Thyroid gland (tissue), 4 donors: Measurements from ENCODE around the gene QSOX2. TPM values are rescaled to one million over a fixed set of nuclear protein-coding genes. Genes with fewer than 3 reads are reported as not detected.

Experiments used
- DNase-seq, 2 donors: peaks; one replicate each; pipeline ENCODE4 v3.0.0-alpha.2; 2019
- H3K27ac ChIP-seq, 3 donors: fragments of 200-600 bp; sonication (generic); 1 replicate in 2 of 3; 2 replicates in 1 of 3; pipeline ENCODE4 v1.5.1; 2016 to 2019; ENCODE audit warnings: mild to moderate bottlenecking in 1 of 3, moderate library complexity in 1 of 3
- H3K27me3 ChIP-seq: fragments of 200-600 bp; sonication (generic); one replicate; pipeline ENCODE4 v1.5.1; 2019
- H3K36me3 ChIP-seq, 2 donors: fragments of 200-600 bp; sonication (generic); one replicate each; pipeline ENCODE4 v1.5.1; 2016 to 2019
- H3K4me1 ChIP-seq, 2 donors: fragments of 200-600 bp; sonication (generic); one replicate each; pipeline ENCODE4 v1.5.1; 2017 to 2019
- H3K4me3 ChIP-seq, 3 donors: fragments of 200-600 bp; sonication (generic); replicated peaks in 1 of 3; 1 replicate in 2 of 3; 2 replicates in 1 of 3; pipeline ENCODE4 v1.5.1; 2016; ENCODE audit warnings: mild to moderate bottlenecking in 1 of 3
- H3K9me3 ChIP-seq: fragments of 200-600 bp; sonication (generic); one replicate; pipeline ENCODE4 v1.5.1; 2017
- CTCF ChIP-seq, 6 experiments: fragments of 200-600 bp in 3 of 6; fragments of 450-650 bp in 3 of 6; sonication (generic) in 3 of 6; IDR thresholded peaks; one replicate each; pipeline ENCODE4 v1.5.1; 2016 to 2019; ENCODE audit warnings: antibody characterized with exemption in 6 of 6, mild to moderate bottlenecking in 2 of 6, inconsistent platforms in 1 of 6, moderate library complexity in 1 of 6
- POLR2A ChIP-seq, 2 donors: fragments of 450-650 bp; IDR thresholded peaks; one replicate each; pipeline ENCODE4 v1.6.1; 2017; ENCODE audit warnings: antibody characterized with exemption in 2 of 2, mild to moderate bottlenecking in 2 of 2, moderate library complexity in 1 of 2
- WGBS, 2 donors: methylation state at CpG; one replicate each; pipeline ENCODE4 v1.1.5; 2017; 5-methylcytosine and 5-hydroxymethylcytosine counted together
- intact Hi-C: fragments of 100-400 bp; cut with DNase I; formaldehyde crosslinking; loops from one replicate; pipeline ENCODE4 v1.15.1; 2023
- total RNA-seq, 4 donors: library from RNA; depleted of rRNA; stranded (reverse); fragments of >200 nt; gene quantifications; one replicate each; pipeline ENCODE4 v1.2.3, GENCODE V29; 2016

The QSOX2 gene
- total RNA-seq, 4 donors from 2014 or later = 8.9 to 19.1 (median 11.2) TPM

GRCh38 chr9:136292591-136293448, 47.2 kb upstream of the QSOX2 start:
- 75 to 89% methylated on average over 29 to 34 of the region's 34 CpGs for WGBS, 2 donors
- Histone ChIP-seq H3K36me3 (no peaks in the 10 kb centered on the region), H3K27me3 (no peaks in the 10 kb centered on the region), H3K4me1 (peaks cover 0 to 15% of the 10 kb centered on the region in 2 donors), H3K9me3 (no peaks in the 10 kb centered on the region), H3K27ac (no peak overlapping the region), H3K4me3 (no peak overlapping the region)
- intact Hi-C loops = no loop called here
- TF ChIP-seq POLR2A (IDR thresholded peaks at IDR 0.05) = no peak
- TF ChIP-seq CTCF (IDR thresholded peaks at IDR 0.05) = no peak
- no peak for DNase-seq

- Histone ChIP-seq H3K27me3 (no peaks in the 10 kb centered on the region), H3K4me3 (no peak overlapping the region), H3K9me3 (no peaks in the 10 kb centered on the region), H3K4me1 (peaks cover 0 to 8% of the 10 kb centered on the region in 2 donors), H3K27ac (no peak overlapping the region), H3K36me3 (no peaks in the 10 kb centered on the region)
- intact Hi-C loops = no loop called here
- no peak for TF ChIP-seq POLR2A (IDR thresholded peaks at IDR 0.05)
- TF ChIP-seq CTCF (IDR thresholded peaks at IDR 0.05) = no peak
- WGBS, 2 donors = 89 to 92% methylated on average over 3 to 6 of the region's 19 CpGs
- DNase-seq = no peak
These were observed 46.5 kb upstream of the QSOX2 start for GRCh38 chr9:136292026-136292538.

GRCh38 chr9:136291306-136292025, 45.9 kb upstream of the QSOX2 start:
- Histone ChIP-seq H3K4me1 (peaks cover 0 to 5% of the 10 kb centered on the region in 2 donors), H3K4me3 (no peak overlapping the region), H3K9me3 (no peaks in the 10 kb centered on the region), H3K36me3 (no peaks in the 10 kb centered on the region), H3K27me3 (no peaks in the 10 kb centered on the region), H3K27ac (no peak overlapping the region)
- DNase-seq = no peak
- TF ChIP-seq CTCF (IDR thresholded peaks at IDR 0.05) = no peak
- TF ChIP-seq POLR2A (IDR thresholded peaks at IDR 0.05) = no peak
- intact Hi-C loops = no loop called here
- 78 to 83% methylated on average over 16 to 18 of the region's 22 CpGs for WGBS, 2 donors

GRCh38 chr9:136290508-136291000, 44.9 kb upstream of the QSOX2 start:
- Histone ChIP-seq H3K9me3 (no peaks in the 10 kb centered on the region), H3K4me3 (no peak overlapping the region), H3K36me3 (no peaks in the 10 kb centered on the region), H3K27me3 (no peaks in the 10 kb centered on the region), H3K27ac (no peak overlapping the region), H3K4me1 (peaks cover 0 to 5% of the 10 kb centered on the region in 2 donors)
- no peak for DNase-seq
- intact Hi-C loops = no loop called here
- 77 to 100% methylated on average over 5 to 9 of the region's 31 CpGs for whole genome bisulfite sequencing, 2 donors
- TF ChIP-seq CTCF (IDR thresholded peaks at IDR 0.05) = no peak
- TF ChIP-seq POLR2A (IDR thresholded peaks at IDR 0.05) = no peak
